Brain microvascular endothelial cell (primary cell): ENCODE data around the gene RBM12.

ENCODE experiments used
- DNase-seq: peaks from one replicate; pipeline ENCODE4 v3.0.0-alpha.2; 2020
- H3K27ac ChIP-seq: fragments of 250-450 bp; sonication (Bioruptor Pico); 2 replicates; pipeline ENCODE4 v1.5.1; 2020; ENCODE audit warnings: mild to moderate bottlenecking, moderate library complexity
- H3K27me3 ChIP-seq: fragments of 250-450 bp; sonication (Bioruptor Pico); replicated peaks from 2 replicates; pipeline ENCODE4 v1.5.1; 2020; ENCODE audit warnings: mild to moderate bottlenecking
- H3K36me3 ChIP-seq: fragments of 250-450 bp; sonication (Bioruptor Pico); replicated peaks from 2 replicates; pipeline ENCODE4 v1.5.1; 2020; ENCODE audit warnings: mild to moderate bottlenecking
- H3K4me3 ChIP-seq: 2 replicates; pipeline ENCODE4 v1.5.1; 2011; ENCODE audit warnings: low read depth, mild to moderate bottlenecking, control low read depth, low read length, moderate library complexity
- CTCF ChIP-seq: IDR thresholded peaks from 2 replicates; pipeline ENCODE4 v1.5.1; 2011; ENCODE audit warnings: low read depth, mild to moderate bottlenecking, moderate library complexity, low read length, control low read depth, inconsistent platforms; ENCODE audit errors: missing control alignments
- in situ Hi-C: cut with HindIII; loops from 2 replicates; pipeline ENCODE4 v1.10.0; 2017; ENCODE audit warnings: low sequenced_read_pairs, low pct_ligation_motif_present

RBM12 gene

GRCh38 chr20:35643045-35643444 lies 21.7 kb downstream of the RBM12 start:
- Histone ChIP-seq H3K4me3 (no peak overlapping the region), H3K36me3 (no peaks in the 10 kb centered on the region), H3K27me3 (no peaks in the 10 kb centered on the region), H3K27ac (no peak overlapping the region)
- TF ChIP-seq CTCF: no peak
- in situ Hi-C loops: no loop called here
- DNase-seq: no peak

DNA sequence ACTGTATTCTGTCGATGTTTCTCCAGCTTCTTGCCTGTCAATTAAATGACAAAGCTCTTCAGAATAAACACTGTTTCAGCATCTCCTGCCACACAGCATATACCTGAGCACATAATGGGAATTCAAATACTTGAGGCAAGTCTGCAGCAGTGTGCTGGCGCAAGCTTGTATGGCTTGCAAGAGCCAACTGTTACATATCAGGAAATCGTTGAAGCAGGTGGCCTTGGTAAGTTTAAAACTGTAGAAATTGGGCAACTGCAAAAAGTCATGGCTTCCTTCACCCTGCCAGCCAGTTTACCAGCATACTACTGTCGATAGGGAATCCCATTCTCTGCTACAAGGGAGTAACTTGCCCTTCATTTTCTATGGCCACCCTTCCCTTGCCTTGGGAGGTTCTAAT lies 23.0 kb downstream of the RBM12 start:
- Histone ChIP-seq H3K36me3 (no peaks in the 10 kb centered on the region), H3K27me3 (no peaks in the 10 kb centered on the region), H3K27ac (no peak overlapping the region), H3K4me3 (no peak overlapping the region)
- in situ Hi-C loops: no loop called here
- no peak for DNase-seq
- TF ChIP-seq CTCF: no peak

GRCh38 chr20:35640724-35641123 lies 24.0 kb downstream of the RBM12 start:
- Histone ChIP-seq H3K27me3 (no peaks in the 10 kb centered on the region), H3K36me3 (no peaks in the 10 kb centered on the region), H3K4me3 (no peak overlapping the region), H3K27ac (no peak overlapping the region)
- no peak for DNase-seq
- in situ Hi-C loops: no loop called here
- TF ChIP-seq CTCF: no peak

- no peak overlapping the region for H3K4me3 ChIP-seq
Measured at GRCh38 chr20:35638751-35639150, 25.9 kb downstream of the RBM12 start.

GRCh38 chr20:35637276-35637675 lies 27.4 kb downstream of the RBM12 start:
- no peak for DNase-seq
- TF ChIP-seq CTCF: no peak
- H3K27me3 ChIP-seq: no peaks in the 10 kb centered on the region
- peaks cover 5% of the 10 kb centered on the region for H3K36me3 ChIP-seq
- H3K27ac ChIP-seq: no peak overlapping the region
- H3K4me3 ChIP-seq: no peak overlapping the region
- in situ Hi-C loops: no loop called here

More at GRCh38 chr20:35638751-35639150, 25.9 kb downstream of the RBM12 start:
- no peaks in the 10 kb centered on the region for H3K36me3 ChIP-seq
- in situ Hi-C loops: no loop called here
- TF ChIP-seq CTCF: no peak
- DNase-seq: no peak
- no peak overlapping the region for H3K27ac ChIP-seq
- H3K27me3 ChIP-seq: no peaks in the 10 kb centered on the region

GRCh38 chr20:35636095-35636494 lies 28.6 kb downstream of the RBM12 start:
- no peaks in the 10 kb centered on the region for H3K27me3 ChIP-seq
- no peak for TF ChIP-seq CTCF
- in situ Hi-C loops: no loop called here

More at GRCh38 chr20:35636095-35636494, 28.6 kb downstream of the RBM12 start:
- no peak overlapping the region for H3K27ac ChIP-seq
- peaks cover 15% of the 10 kb centered on the region for H3K36me3 ChIP-seq
- no peak overlapping the region for H3K4me3 ChIP-seq
- no peak for DNase-seq
